Measurements from ENCODE around the gene MEX3A.

DNA sequence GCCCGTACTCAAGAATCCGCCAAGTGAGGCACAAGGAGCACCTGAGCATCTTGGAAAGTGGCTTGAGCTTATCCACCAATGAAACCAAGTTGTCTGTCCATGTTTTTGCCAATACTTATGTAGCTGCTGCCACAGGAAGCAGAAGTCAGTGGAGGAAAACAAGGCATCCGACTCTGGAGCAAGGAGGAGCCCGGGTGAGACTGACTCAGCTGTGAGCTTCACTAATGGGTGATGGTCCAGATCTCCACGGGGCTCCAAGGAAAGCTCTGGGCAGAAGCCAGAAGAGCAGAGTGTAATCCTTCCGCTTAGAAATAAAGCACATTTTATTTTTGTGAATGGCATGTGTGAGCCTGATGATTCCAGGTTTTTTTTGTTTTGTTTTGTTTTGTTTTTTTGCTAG is 49.3 kb downstream of the MEX3A start:
- no peak for TF ChIP-seq EZH2 (IDR thresholded peaks at IDR 0.05; ENCODE audit: low read length)
- TF ChIP-seq, protein P1, sequence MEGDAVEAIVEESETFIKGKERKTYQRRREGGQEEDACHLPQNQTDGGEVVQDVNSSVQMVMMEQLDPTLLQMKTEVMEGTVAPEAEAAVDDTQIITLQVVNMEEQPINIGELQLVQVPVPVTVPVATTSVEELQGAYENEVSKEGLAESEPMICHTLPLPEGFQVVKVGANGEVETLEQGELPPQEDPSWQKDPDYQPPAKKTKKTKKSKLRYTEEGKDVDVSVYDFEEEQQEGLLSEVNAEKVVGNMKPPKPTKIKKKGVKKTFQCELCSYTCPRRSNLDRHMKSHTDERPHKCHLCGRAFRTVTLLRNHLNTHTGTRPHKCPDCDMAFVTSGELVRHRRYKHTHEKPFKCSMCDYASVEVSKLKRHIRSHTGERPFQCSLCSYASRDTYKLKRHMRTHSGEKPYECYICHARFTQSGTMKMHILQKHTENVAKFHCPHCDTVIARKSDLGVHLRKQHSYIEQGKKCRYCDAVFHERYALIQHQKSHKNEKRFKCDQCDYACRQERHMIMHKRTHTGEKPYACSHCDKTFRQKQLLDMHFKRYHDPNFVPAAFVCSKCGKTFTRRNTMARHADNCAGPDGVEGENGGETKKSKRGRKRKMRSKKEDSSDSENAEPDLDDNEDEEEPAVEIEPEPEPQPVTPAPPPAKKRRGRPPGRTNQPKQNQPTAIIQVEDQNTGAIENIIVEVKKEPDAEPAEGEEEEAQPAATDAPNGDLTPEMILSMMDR (optimal IDR thresholded peaks at IDR 0.05 in 1 of 3, IDR thresholded peaks at IDR 0.05 in 1 of 3, conservative IDR thresholded peaks at IDR 0.05 in 1 of 3; ENCODE audit: extremely low read depth in 1 of 3, insufficient read depth in 2 of 3, low read length in 3 of 3): no peak

Measured in keratinocyte (primary cell).